GM18858 (cell line): Measurements from ENCODE around the gene LENG8.
"Not testable (repeated sequence)": the region's sequence is repeated elsewhere in the genome, so short reads cannot be mapped to it uniquely, and the experiment has no call there.

ENCODE experiments used
- ATAC-seq: cut with Tn5 transposase; IDR thresholded peaks from one replicate; pipeline ENCODE4 v1.9.1; 2021; ENCODE audit not compliant: unreplicated experiment

Gene LENG8

DNA sequence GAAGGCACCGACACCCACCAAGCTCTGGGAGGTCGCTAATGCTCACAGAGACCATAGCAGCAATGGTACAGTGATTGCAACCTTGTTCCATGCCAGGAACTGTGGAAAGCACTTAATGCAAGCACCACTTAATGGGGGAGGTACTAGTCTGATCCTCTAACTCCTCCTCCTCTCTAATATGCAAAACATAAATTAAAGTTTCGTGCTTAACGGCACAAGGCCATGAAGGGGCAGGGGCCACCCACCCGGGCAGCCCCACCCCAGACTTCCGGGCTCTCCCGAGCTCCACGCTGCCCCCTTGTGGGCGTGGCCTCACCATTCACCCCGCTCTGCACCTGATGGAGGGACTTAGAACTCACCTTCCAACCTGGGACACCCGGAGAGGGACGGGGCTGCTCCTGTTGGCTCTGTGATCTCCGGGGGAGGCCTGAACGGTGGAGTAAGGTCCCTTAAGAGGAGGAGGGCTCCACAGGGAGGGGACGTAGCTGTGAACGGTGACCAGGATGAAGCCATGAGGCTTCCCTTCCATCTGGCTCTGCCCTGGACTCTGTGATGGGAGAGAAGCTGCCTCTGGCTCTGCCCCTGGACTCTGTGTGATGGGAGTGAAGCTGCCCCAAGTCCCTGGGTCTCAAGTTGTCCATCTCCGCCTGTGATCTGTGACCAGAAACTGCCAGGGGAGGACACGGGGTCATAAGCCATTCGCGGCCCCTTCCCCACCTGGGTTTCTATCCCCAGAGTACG lies 60.4 kb downstream of the LENG8 start:
- ATAC-seq, result not testable (repeated sequence)
